BLaER1 treated with 17β-estradiol and CSF1 and Interleukin-3, amounts not matched to agents 10 nM and 100 nM (cell line): Measurements from ENCODE around the gene CALCOCO1.

Experiments used
- H3K27ac ChIP-seq, 11 experiments: shearing (Covaris generic); formaldehyde crosslinking; 2 replicates each; pipeline ENCODE4 v1.8.1; 2022
- H3K27me3 ChIP-seq, 11 experiments: shearing (Covaris generic); formaldehyde crosslinking; 2 replicates each; pipeline ENCODE4 v1.8.1; 2022
- H3K36me3 ChIP-seq, 11 experiments: shearing (Covaris generic); formaldehyde crosslinking; 2 replicates each; pipeline ENCODE4 v1.8.1; 2022
- H3K4me1 ChIP-seq, 10 experiments: shearing (Covaris generic); formaldehyde crosslinking; 2 replicates each; pipeline ENCODE4 v1.8.1; 2022
- H3K4me2 ChIP-seq, 11 experiments: shearing (Covaris generic); formaldehyde crosslinking; 2 replicates each; pipeline ENCODE4 v1.8.1; 2022
- H3K4me3 ChIP-seq, 10 experiments: shearing (Covaris generic); formaldehyde crosslinking; 2 replicates each; pipeline ENCODE4 v1.8.1; 2022
- H3K9ac ChIP-seq, 11 experiments: shearing (Covaris generic); formaldehyde crosslinking; 2 replicates each; pipeline ENCODE4 v1.8.1; 2022
- H3K9me3 ChIP-seq, 11 experiments: shearing (Covaris generic); formaldehyde crosslinking; replicated peaks in 1 of 11; 2 replicates each; pipeline ENCODE4 v1.8.1; 2022
- H4K20me1 ChIP-seq, 11 experiments: shearing (Covaris generic); formaldehyde crosslinking; 2 replicates each; pipeline ENCODE4 v1.8.1; 2022
- Cebpa-rat ChIP-seq, 11 experiments: shearing (Covaris generic); IDR thresholded peaks; 2 replicates each; pipeline ENCODE4 v1.8.1; 2022

The CALCOCO1 gene

DNA sequence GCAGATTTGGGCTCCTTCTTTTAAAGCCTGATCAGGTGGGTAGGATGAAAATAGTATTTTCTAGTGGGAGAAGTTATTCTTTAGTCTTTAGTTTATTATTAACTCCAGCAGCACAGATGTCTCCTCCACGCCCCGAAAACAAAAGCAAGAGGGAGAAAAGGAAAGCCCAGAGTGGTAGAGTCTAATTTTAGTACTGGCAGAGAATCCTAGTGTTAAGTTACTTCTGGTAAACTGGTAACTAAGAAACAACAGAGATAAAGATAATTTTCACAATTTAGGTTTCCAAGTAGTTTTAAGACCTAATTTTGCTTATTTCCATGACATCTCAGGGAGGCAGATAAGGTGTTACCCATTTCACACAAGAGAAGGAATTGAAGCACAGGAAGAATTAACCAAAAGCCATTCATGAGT lies 67.7 kb downstream of the CALCOCO1 start:
- Histone ChIP-seq H4K20me1 (0 out of 22 replicates have a peak, but pooled peaks cover 0 to 3% (median 0%) of the 10 kb centered on the region in 11 experiments), H3K4me2 (peak overlapping the region in 6 of 11 experiments; percentile 4 to 58 (median 44); a peak in 10 of 22 replicates), H3K4me3 (no peak overlapping the region), H3K9ac (no peak overlapping the region), H3K27ac (no peak overlapping the region), H3K36me3 (peaks cover 26 to 49% (median 31%) of the 10 kb centered on the region in 11 experiments), H3K4me1 (peaks cover 0 to 19% (median 9%) of the 10 kb centered on the region in 10 experiments; a peak in 14 of 20 replicates), H3K27me3 (no peaks in the 10 kb centered on the region), H3K9me3 (no peaks in the 10 kb centered on the region)
- TF ChIP-seq Cebpa-rat (IDR thresholded peaks at IDR 0.05) = no peak

DNA sequence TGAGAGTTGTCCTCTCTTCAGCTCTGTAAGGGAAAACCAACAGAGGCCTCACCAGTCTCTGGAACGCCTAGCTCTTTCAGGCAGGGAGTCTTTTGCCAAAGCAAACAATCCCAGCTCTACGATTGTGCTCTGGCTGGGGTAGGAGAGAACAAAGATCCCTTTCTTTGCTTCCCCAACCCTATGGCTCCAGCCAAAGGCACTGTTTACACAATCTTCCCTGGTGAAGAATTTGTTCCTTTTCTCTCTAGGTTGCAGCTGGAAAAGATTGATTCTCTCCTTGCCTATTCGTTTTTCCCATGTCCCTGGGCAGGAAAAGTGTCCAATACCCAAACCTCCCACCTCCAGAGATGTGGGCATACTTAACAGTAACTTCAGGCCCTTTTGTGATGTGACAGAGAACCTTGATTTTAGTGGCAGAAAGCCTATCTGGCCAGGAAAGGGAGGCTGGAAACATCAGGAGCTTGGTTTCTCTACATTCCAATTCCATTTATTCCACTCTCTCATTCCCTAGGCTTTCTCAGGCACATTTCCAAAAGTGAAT lies 68.2 kb downstream of the CALCOCO1 start:
- Histone ChIP-seq H3K4me2 (peak overlapping the region in 4 of 11 experiments; percentile 43 to 58 (median 47); a peak in 6 of 22 replicates), H3K27ac (no peak overlapping the region), H3K4me1 (peaks cover 0 to 19% (median 9%) of the 10 kb centered on the region in 10 experiments; a peak in 14 of 20 replicates), H4K20me1 (no peaks in the 10 kb centered on the region), H3K27me3 (no peaks in the 10 kb centered on the region), H3K4me3 (no peak overlapping the region), H3K9ac (no peak overlapping the region), H3K9me3 (no peaks in the 10 kb centered on the region), H3K36me3 (peaks cover 21 to 44% (median 26%) of the 10 kb centered on the region in 11 experiments)
- TF ChIP-seq Cebpa-rat (IDR thresholded peaks at IDR 0.05) = no peak
